K562 (cell line): ENCODE measurements around the gene RARG. TPM values are rescaled to one million over a fixed set of nuclear protein-coding genes. Genes with fewer than 3 reads are reported as not detected.

Experiments used
- CBX3 ChIP-seq, 2 experiments: IDR thresholded peaks; 1 replicate in 1 of 2; 2 replicates in 1 of 2; pipeline ENCODE4 v1.6.1; 2012; ENCODE audit warnings: inconsistent platforms in 2 of 2, low read length in 2 of 2, borderline replicate concordance in 1 of 2, control low read depth in 1 of 2
- CXXC5 ChIP-seq: fragments of 250-450 bp; sonication (Bioruptor Pico); IDR thresholded peaks from 2 replicates; pipeline ENCODE4 v1.8.0; 2022; ENCODE audit warnings: inconsistent platforms, mild to moderate bottlenecking, moderate library complexity
- KDM4B ChIP-seq, 2 experiments: fragments of 450-650 bp in 1 of 2; sonication (generic) in 1 of 2; IDR thresholded peaks; 2 replicates each; pipeline ENCODE4 v1.6.1; 2016 to 2017; ENCODE audit warnings: borderline replicate concordance in 2 of 2, antibody characterized with exemption in 1 of 2, low read depth in 1 of 2, mild to moderate bottlenecking in 1 of 2
- MAX ChIP-seq: sonication (generic); formaldehyde crosslinking; IDR thresholded peaks from 2 replicates; pipeline ENCODE4 v1.9.0; 2022; ENCODE audit warnings: mild to moderate bottlenecking, missing genetic modification reagents
- PML ChIP-seq: IDR thresholded peaks from 2 replicates; pipeline ENCODE4 v1.6.1; 2012; ENCODE audit warnings: low read length, inconsistent platforms
- TCF3 ChIP-seq: sonication (generic); formaldehyde crosslinking; IDR thresholded peaks from 2 replicates; pipeline ENCODE4 v1.4.0; 2020; ENCODE audit warnings: mild to moderate bottlenecking, missing genetic modification reagents
- ZBTB11 ChIP-seq, 3 experiments: fragments of 200-800 bp in 1 of 3; fragments of 250-450 bp in 1 of 3; fragments of 450-650 bp in 1 of 3; sonication (Bioruptor Pico) in 1 of 3; sonication (Bioruptor generic) in 1 of 3; formaldehyde crosslinking in 1 of 3; IDR thresholded peaks; 2 replicates each; pipeline versions ENCODE4 v1.6.1 to v1.8.0; 2016 to 2022; ENCODE audit warnings: mild to moderate bottlenecking in 2 of 3, missing genetic modification characterization in 2 of 3, missing compliant biosample characterization in 1 of 3, moderate library complexity in 1 of 3
- ZKSCAN8 ChIP-seq: fragments of 200-800 bp; sonication (Bioruptor generic); IDR thresholded peaks from 2 replicates; pipeline ENCODE4 v1.6.1; 2016; ENCODE audit warnings: missing genetic modification characterization, missing compliant biosample characterization
- ZNF395 ChIP-seq: fragments of 200-800 bp; sonication (Bioruptor generic); IDR thresholded peaks from 2 replicates; pipeline ENCODE4 v1.6.1; 2017; ENCODE audit warnings: missing genetic modification characterization, missing compliant biosample characterization
- ZNF584 ChIP-seq: fragments of 200-800 bp; sonication (Bioruptor generic); IDR thresholded peaks from 2 replicates; pipeline ENCODE4 v1.6.1; 2016; ENCODE audit warnings: low read depth, mild to moderate bottlenecking, missing genetic modification characterization, missing compliant biosample characterization
- polyA plus RNA-seq, 8 experiments: library from polyadenylated mRNA; depleted of rRNA in 4 of 8; stranded (reverse) in 5 of 8; unstranded in 3 of 8; fragments of >200 nt; fragmentation: Nextera tagmentation in 2 of 8; fragmentation: Illumina TruSeq in 1 of 8; extraction: Ambion mirVana in 2 of 8; extraction: Trizol in 1 of 8; gene quantifications; 2 replicates each; pipeline versions ENCODE4 v1.2.1 to v1.2.3, GENCODE V29; 2011 to 2014; ENCODE audit warnings: inconsistent platforms in 1 of 8, missing spikeins in 1 of 8
- total RNA-seq, 7 experiments: library from RNA; depleted of rRNA in 6 of 7; stranded (reverse); fragments of >200 nt in 6 of 7; fragmentation: Illumina TruSeq in 2 of 7; extraction: Trizol in 2 of 7; gene quantifications; 2 replicates each; pipeline versions ENCODE4 v1.2.1 to v1.2.3, GENCODE V29; 2011 to 2021; ENCODE audit warnings: low replicate concordance in 1 of 7
- TF ChIP-seq, protein P1 (sequence below), 3 experiments: fragments of 200-800 bp in 1 of 3; sonication (Bioruptor generic) in 1 of 3; sonication (generic) in 1 of 3; formaldehyde crosslinking in 1 of 3; IDR thresholded peaks; 2 replicates each; pipeline versions ENCODE4 v1.6.1 to v1.8.0; 2016 to 2022; ENCODE audit warnings: mild to moderate bottlenecking in 2 of 3, missing compliant biosample characterization in 2 of 3, missing genetic modification characterization in 2 of 3, missing genetic modification reagents in 1 of 3
- TF ChIP-seq, protein P2 (sequence below): fragments of 450-650 bp; IDR thresholded peaks from 2 replicates; pipeline ENCODE4 v1.6.1; 2018; ENCODE audit not compliant: partially characterized antibody
- TF ChIP-seq, protein P3 (sequence below): fragments of 450-650 bp; formaldehyde crosslinking; IDR thresholded peaks from 2 replicates; pipeline ENCODE4 v1.4.0; 2020; ENCODE audit warnings: mild to moderate bottlenecking, moderate library complexity

Gene RARG
- total and polyA plus RNA-seq, 9 of the 15 experiments (the other 6 are each of a cell fraction or from before 2014, with no cell fraction given): 0.18 to 7.6 (median 3.8) TPM

DNA sequence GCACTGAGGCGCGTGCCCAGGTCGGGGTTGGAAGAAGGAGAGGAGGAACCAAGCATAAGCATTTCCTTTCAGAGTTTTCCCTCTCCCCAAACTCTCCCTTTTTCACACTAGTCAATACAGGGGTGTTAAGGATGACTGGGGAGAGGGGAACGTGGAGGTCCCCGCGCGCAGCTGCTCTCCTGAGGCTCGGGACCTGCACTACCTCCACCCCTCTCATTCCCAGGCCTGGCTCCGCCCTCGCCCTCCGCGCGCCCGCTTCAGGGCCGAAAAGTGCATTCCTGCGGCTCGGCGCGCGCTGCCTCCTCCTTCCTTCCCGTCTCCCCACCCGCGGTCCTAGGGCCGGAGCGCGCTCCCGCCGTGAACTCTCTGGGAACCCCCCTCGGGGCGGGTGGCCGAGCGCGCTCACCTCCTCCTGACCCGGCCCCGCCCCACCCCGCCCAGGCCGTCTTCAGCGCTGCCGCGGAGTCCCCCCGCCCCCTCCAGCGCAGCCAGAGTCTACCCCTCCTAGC lies 11.3 kb downstream of the RARG start (continued):
- TF ChIP-seq ZNF584 (0 out of 2 replicates have a peak, but pooled peaks have one; percentile 57), ZBTB11 (CRISPR knock-in tag; IDR thresholded peaks at IDR 0.05) (0 out of 6 replicates have a peak, but pooled peaks of 1 of the 3 experiments have one; percentile 20), TCF3 (CRISPR knock-in tag) (0 out of 2 replicates have a peak, but pooled peaks have one; percentile 7), ZKSCAN8 (no peak), KDM4B (IDR thresholded peaks at IDR 0.05; ENCODE audit: borderline replicate concordance in 2 of 2, low read depth in 1 of 2) (0 out of 4 replicates have a peak, but pooled peaks of 1 of the 2 experiments have one; percentile 28), CBX3 (IDR thresholded peaks at IDR 0.05; ENCODE audit: borderline replicate concordance in 1 of 2, low read length in 2 of 2) (0 out of 3 replicates have a peak, but pooled peaks of 1 of the 2 experiments have one; percentile 1), PML (no peak), ZNF395 (CRISPR knock-in tag) (peak; percentile 65; the same call in 1 of the 2 replicates), MAX (CRISPR knock-in tag) (peak; percentile 42), CXXC5 (CRISPR knock-in tag) (peak; percentile 37; the same call in 1 of the 2 replicates)
- TF ChIP-seq, protein P1, sequence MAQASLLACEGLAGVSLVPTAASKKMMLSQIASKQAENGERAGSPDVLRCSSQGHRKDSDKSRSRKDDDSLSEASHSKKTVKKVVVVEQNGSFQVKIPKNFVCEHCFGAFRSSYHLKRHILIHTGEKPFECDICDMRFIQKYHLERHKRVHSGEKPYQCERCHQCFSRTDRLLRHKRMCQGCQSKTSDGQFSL (CRISPR knock-in tag; IDR thresholded peaks at IDR 0.05): peak; percentile 47; the same call in 1 of the 2 replicates
- TF ChIP-seq, protein P1 (tag; IDR thresholded peaks at IDR 0.05): no peak
- TF ChIP-seq, protein P2, sequence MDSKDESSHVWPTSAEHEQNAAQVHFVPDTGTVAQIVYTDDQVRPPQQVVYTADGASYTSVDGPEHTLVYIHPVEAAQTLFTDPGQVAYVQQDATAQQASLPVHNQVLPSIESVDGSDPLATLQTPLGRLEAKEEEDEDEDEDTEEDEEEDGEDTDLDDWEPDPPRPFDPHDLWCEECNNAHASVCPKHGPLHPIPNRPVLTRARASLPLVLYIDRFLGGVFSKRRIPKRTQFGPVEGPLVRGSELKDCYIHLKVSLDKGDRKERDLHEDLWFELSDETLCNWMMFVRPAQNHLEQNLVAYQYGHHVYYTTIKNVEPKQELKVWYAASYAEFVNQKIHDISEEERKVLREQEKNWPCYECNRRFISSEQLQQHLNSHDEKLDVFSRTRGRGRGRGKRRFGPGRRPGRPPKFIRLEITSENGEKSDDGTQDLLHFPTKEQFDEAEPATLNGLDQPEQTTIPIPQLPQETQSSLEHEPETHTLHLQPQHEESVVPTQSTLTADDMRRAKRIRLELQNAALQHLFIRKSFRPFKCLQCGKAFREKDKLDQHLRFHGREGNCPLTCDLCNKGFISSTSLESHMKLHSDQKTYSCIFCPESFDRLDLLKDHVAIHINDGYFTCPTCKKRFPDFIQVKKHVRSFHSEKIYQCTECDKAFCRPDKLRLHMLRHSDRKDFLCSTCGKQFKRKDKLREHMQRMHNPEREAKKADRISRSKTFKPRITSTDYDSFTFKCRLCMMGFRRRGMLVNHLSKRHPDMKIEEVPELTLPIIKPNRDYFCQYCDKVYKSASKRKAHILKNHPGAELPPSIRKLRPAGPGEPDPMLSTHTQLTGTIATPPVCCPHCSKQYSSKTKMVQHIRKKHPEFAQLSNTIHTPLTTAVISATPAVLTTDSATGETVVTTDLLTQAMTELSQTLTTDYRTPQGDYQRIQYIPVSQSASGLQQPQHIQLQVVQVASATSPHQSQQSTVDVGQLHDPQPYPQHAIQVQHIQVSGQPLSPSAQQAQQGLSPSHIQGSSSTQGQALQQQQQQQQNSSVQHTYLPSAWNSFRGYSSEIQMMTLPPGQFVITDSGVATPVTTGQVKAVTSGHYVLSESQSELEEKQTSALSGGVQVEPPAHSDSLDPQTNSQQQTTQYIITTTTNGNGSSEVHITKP: peak; percentile 96
- TF ChIP-seq, protein P3, sequence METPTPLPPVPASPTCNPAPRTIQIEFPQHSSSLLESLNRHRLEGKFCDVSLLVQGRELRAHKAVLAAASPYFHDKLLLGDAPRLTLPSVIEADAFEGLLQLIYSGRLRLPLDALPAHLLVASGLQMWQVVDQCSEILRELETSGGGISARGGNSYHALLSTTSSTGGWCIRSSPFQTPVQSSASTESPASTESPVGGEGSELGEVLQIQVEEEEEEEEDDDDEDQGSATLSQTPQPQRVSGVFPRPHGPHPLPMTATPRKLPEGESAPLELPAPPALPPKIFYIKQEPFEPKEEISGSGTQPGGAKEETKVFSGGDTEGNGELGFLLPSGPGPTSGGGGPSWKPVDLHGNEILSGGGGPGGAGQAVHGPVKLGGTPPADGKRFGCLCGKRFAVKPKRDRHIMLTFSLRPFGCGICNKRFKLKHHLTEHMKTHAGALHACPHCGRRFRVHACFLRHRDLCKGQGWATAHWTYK (CRISPR knock-in tag): 0 out of 2 replicates have a peak, but pooled peaks have one; percentile 23
